COR-L47 (cell line): ENCODE results near the gene CLEC4F.

Experiments used
- DNase-seq: peaks from one replicate; lab custom pipeline; 2025; lab: John Stamatoyannopoulos, UW

CLEC4F gene

GRCh38 chr2:70785137-70785911 lies 35.1 kb downstream of the CLEC4F start:
- peak; percentile 42 for DNase-seq

GRCh38 chr2:70784320-70784719 lies 36.1 kb downstream of the CLEC4F start:
- no peak for DNase-seq

GRCh38 chr2:70779911-70780545 lies 40.4 kb downstream of the CLEC4F start:
- no peak for DNase-seq

GRCh38 chr2:70779491-70779890 lies 40.9 kb downstream of the CLEC4F start:
- DNase-seq = no peak

- no peak for DNase-seq
Measured at GRCh38 chr2:70778676-70779075, 41.7 kb downstream of the CLEC4F start.

- no peak for DNase-seq
Measured at GRCh38 chr2:70777450-70777849, 42.9 kb downstream of the CLEC4F start.

GRCh38 chr2:70776266-70776665 lies 44.1 kb downstream of the CLEC4F start:
- no peak for DNase-seq

- DNase-seq = no peak
Measured at GRCh38 chr2:70775141-70775540, 45.3 kb downstream of the CLEC4F start.

GRCh38 chr2:70772486-70773155 lies 47.8 kb downstream of the CLEC4F start:
- DNase-seq = no peak

GRCh38 chr2:70771446-70771845 lies 49.0 kb downstream of the CLEC4F start:
- no peak for DNase-seq

GRCh38 chr2:70769450-70769849 lies 50.9 kb downstream of the CLEC4F start:
- no peak for DNase-seq

- DNase-seq = no peak
Measured at GRCh38 chr2:70768590-70769085, 51.8 kb downstream of the CLEC4F start.

GRCh38 chr2:70767699-70768589 lies 52.5 kb downstream of the CLEC4F start, which contains the start of gene ADD2:
ADD2 (minus strand) TSS chr2:70768200; CDS start chr2:70706408, 61,792 bp downstream.
- peak; percentile 66 for DNase-seq

GRCh38 chr2:70767079-70767698 lies 53.2 kb downstream of the CLEC4F start:
- DNase-seq = peak; percentile 74

GRCh38 chr2:70766357-70767078 lies 53.9 kb downstream of the CLEC4F start:
- DNase-seq = no peak

GRCh38 chr2:70765507-70765906 lies 54.9 kb downstream of the CLEC4F start:
- DNase-seq = no peak

GRCh38 chr2:70759446-70759845 lies 61.0 kb downstream of the CLEC4F start:
- no peak for DNase-seq
